GM19328 (cell line): ENCODE results near the gene DENND1A.
A peak's percentile ranks its signal among the peaks of the same experiment; 100 is the strongest.
"Not testable (repeated sequence)": the region's sequence is repeated elsewhere in the genome, so short reads cannot be mapped to it uniquely, and the experiment has no call there.

ENCODE experiments used
- ATAC-seq: cut with Tn5 transposase; IDR thresholded peaks from one replicate; pipeline ENCODE4 v1.9.1; 2021; ENCODE audit warnings: mild to moderate bottlenecking, moderate library complexity; ENCODE audit not compliant: unreplicated experiment

Gene DENND1A

GRCh38 chr9:123637945-123638634, 291.8 kb downstream of the DENND1A start:
- no peak for ATAC-seq

- no peak for ATAC-seq
These were observed 292.4 kb downstream of the DENND1A start for GRCh38 chr9:123637606-123637944.

DNA sequence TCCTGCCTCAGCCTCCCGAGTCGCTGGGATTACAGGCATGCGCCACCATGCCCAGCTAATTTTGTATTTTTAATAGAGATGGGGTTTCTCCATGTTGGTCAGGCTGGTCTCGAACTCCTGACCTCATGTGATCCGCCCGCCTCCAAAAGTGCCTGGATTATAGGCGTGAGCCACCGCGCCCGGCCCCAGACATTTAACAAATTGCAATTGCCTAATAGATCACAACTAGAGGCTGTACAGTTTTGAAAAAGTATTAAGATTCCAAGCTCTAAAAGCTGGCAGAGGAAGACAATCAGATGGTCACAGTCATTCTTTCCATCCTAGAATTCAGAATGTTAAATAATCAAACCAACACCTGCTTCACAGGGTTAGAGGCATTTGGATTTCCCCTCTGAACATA, 293.1 kb downstream of the DENND1A start:
- not testable (repeated sequence) for ATAC-seq

DNA sequence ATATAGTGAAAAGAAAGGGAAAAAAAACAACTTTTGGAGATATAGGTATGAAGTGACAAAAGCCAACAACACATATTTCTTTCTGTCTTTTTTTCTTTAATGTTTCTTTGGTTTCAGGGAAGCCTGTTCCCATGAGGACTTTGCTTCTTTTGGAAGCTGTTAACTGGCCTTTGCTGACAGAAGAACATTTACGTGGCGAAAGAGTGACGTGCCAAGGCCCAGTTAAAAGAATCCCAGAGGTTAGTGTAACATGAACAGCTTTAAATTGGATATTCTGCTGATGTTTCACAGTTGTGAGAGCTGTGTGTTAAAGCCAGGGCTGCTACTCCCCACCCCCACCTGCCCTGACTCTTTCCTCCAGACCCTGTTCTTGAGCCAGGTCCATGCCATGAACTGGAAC, 298.1 kb downstream of the DENND1A start:
- no peak for ATAC-seq

DNA sequence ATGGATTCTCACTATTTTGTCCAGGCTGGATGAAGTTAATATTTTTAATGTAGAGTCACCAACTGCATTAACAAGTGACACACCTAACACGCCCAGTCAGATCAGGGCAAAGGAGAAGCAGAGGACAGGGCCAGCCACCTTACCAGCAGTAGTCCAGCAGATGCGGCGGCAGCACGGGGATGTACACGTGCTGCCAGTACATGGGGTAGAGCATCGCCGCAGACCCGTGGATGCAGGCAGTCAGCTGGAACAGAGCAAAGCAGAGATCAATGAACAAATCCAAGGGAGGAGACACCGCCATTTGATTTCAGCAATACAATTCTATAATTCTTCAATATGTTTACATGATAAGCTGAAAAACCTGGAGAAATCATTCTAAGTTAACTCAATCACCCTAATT, 299.7 kb downstream of the DENND1A start:
- ATAC-seq: no peak

DNA sequence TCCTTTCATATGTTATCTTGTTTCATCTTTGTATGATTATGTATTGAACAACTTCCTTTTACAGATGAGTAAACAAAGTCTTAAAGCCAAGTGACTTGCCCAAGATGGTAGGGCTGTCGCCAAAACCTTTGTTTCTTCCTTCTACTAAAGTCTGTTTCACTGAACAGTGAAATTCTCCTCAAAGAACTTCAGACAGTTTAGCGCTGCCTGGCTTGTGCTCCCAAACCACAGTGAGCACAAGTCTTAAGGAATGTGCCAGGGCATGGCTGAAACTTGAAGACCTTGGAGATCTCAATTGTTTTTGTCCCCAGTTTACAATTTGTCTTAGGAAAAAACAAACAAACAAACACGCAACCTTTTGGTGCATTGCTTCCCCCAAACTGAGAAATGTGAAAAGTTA, 300.4 kb downstream of the DENND1A start:
- no peak for ATAC-seq

- ATAC-seq: no peak
These were observed 307.1 kb downstream of the DENND1A start for GRCh38 chr9:123622711-123623241.

GRCh38 chr9:123620239-123620638, 309.7 kb downstream of the DENND1A start:
- ATAC-seq: no peak

DNA sequence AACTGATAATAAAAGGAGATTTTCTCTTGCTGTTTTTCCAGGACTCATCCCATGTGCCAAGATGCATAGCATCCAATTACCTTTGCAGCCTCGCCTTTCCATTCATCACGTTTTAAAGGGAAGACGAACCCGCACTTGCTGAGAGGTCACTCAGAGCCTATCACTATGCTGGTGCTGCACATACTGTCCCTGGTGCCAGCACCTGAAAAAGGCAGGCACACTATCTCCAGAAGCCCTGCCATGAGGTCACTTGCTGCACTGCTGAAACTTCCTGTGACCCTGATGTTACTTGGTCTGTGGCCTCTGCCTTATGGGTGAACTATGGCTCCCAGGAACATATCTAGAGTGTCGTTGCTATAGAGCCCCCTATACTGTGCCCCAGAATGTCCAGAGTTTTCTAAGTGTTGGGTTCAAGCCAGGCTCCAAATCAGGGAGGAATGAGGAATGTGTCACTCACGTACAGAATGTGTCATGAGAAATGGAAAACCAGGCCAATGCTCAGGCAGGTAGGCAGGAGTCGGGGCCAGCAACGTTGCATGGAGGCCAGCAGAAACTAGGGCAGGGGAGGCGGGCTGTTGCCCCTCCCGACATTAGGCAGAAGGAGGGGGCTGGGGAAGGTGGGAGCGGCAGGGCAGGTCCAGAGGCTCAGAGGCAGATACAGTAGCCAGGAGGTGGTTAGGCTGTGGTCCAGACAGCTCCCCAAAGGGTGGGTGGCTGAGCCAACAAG, 311.8 kb downstream of the DENND1A start:
- ATAC-seq: no peak

DNA sequence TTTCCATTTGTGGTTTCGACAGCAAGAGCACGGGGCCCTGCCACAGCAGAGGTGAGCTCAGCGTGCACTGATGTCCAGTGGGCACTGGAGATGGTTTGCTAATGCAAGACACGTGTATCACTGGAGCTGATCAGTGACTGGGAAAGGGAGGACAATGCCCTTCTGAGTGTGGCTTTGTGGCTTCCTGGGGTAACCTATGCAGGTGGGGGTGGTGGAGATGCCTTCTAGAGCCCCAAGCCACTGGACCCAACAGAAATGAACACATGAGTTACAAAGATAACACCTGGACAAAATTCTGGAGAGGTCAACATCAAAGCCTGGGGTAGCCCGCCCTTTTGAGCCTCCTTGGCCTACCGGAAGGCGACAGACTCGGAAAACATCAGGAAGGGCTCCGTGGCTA, 312.6 kb downstream of the DENND1A start:
- ATAC-seq: no peak

DNA sequence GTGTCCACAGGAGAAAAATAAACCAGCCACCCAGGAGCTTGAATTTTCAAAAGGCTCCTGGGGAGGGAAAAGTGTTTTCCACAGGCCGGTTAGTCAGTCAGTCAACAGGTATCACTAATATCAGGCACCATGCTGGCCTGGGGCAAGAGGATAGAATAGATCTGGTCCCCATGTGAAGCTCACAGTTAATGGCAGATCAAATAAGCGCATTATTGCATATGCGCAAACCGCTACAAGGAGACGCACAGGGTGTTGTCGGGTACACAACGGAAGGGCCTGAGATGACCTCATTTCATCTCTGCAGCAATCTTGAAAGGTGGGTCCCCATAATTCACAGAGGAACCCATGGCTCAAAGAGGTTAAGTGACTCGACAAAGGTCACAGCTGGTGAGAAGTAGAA, 313.2 kb downstream of the DENND1A start:
- no peak for ATAC-seq

DNA sequence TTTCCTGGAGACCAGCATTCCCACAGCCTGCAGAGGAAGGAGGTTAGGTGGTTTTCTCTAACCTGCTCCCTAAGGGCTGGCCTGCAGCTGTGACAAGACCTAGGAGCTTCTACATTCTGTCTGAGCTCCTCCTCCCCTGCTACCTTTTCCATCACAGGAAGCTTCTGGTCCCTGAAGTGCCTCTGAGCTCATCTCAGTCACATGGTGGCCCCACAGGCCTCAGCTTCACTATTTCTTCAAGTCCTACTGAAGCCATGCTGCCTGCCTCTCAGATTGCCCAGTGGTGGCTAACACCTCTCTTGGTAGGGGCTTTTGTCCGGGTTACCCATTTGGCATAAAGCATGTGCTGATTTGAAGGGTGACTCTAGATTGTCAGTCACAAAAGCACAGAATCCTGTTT, 314.5 kb downstream of the DENND1A start:
- ATAC-seq: no peak

DNA sequence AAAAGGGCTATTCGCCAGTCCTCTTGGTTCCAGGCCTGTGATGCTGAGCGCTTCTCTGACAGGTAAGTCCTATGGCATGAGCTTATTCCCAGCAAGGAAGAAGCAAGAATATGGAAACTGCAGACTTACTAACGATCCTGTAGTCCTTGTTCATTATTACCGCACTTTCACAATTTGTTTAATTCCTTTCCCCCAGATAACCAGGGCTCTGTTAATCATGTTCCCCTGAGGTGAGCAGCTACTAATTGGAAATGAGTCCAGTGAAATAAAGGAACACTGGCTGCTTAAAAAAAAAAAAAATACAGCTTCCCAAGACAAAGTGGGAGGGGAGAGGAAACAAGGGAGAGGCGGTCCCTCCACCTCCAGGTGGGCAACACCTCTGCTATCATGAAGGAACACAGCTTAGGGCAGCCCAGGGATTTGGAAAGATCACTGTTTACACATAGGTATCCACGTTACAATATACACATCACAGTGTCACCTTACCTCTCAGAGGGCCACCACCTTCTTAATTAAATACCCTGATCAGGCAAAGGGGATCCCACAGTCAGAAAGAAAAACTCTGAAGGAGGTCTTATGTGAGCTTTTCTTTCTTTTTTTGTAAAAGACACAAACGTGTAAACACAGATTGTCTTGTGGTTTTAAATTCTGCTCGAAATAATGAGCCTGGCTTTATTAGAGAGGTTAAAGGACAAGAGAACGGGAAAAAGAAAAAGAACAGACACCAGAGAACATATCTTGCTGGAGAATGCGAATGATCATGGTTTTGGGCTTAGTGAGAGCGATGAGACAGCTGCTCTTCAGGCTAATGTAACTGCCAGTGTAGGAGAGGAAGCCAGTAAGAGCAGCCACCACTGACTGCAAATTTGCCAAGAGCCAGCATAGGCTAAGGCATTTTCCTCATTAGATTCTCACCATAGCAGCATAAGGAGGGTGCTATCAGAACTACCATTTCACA, 315.3 kb downstream of the DENND1A start:
- ATAC-seq: no peak

DNA sequence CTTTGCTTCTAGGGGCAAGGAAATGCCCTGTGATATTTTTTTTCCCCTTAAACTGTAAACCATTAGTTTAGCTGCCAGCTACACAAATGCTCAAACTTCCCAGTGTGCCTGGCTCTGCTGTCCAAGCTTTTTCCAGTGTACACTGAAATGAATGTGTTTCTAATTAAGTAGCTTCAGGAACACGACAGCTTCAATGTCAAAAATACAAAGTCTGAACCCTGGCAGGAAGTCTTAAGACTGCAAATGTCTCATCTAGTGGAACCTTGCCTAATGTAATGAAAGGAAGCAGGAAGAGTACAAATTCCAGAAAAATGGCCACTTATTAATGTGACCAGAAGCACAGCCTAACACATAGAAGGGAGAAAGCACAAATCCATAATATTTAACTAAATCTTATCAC, 318.7 kb downstream of the DENND1A start:
- no peak for ATAC-seq

DNA sequence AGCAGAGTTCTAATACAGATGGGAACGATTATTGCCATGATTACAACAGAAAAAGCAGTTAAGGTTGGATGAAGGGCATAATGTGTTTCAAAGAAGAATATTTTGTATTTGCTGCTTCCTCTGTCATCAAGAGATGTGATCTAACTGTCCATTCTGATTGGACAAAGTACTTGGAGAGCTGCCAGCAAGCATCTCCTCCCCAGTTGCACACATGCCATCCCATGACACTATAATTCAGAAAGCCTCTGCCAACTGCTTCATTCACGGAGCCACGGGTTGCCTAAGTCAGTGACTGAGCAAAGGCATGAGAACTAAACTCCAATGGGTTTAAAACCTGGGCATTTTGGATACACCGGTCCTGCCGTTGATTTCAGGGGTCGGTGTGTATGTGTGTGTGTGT, 320.1 kb downstream of the DENND1A start:
- ATAC-seq: no peak

DNA sequence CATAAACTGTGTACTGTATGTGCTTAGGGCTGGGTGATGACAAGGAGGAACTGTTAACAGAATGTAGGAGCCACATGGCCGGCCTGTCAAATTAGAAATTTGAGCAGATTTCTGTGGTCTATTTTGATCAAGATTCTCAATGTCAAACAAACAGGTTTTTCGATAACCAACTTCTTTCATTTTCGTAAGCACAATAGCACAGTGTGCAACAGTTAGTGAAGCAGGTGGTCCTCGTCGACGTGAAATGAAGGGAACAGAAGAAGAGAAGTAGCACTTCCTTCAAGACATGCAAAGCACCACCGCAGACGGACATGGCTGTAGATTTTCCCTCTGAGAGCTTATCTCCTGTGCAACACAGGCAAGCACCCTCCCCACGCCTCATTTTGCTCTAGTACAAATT, 321.8 kb downstream of the DENND1A start:
- ATAC-seq: peak; percentile 91

GRCh38 chr9:123607479-123607878, 322.4 kb downstream of the DENND1A start:
- ATAC-seq: no peak

- ATAC-seq: no peak
These were observed 323.8 kb downstream of the DENND1A start for GRCh38 chr9:123606141-123606540.

GRCh38 chr9:123605286-123605685, 324.6 kb downstream of the DENND1A start:
- ATAC-seq: no peak

GRCh38 chr9:123604861-123605260, 325.1 kb downstream of the DENND1A start:
- no peak for ATAC-seq

- no peak for ATAC-seq
These were observed 328.1 kb downstream of the DENND1A start for GRCh38 chr9:123601828-123602227.
